Activated CD8-positive, alpha-beta memory T cell treated with anti-CD3 and anti-CD28 coated beads, Interleukin-2, amount 50 U/mL, for 1 hour (primary cell): Measurements from ENCODE around the gene MBNL2.

Experiments
- DNase-seq: peaks from one replicate; pipeline ENCODE4 v3.0.0-alpha.2; 2020; ENCODE audit errors: extremely low read depth

Gene MBNL2

DNA sequence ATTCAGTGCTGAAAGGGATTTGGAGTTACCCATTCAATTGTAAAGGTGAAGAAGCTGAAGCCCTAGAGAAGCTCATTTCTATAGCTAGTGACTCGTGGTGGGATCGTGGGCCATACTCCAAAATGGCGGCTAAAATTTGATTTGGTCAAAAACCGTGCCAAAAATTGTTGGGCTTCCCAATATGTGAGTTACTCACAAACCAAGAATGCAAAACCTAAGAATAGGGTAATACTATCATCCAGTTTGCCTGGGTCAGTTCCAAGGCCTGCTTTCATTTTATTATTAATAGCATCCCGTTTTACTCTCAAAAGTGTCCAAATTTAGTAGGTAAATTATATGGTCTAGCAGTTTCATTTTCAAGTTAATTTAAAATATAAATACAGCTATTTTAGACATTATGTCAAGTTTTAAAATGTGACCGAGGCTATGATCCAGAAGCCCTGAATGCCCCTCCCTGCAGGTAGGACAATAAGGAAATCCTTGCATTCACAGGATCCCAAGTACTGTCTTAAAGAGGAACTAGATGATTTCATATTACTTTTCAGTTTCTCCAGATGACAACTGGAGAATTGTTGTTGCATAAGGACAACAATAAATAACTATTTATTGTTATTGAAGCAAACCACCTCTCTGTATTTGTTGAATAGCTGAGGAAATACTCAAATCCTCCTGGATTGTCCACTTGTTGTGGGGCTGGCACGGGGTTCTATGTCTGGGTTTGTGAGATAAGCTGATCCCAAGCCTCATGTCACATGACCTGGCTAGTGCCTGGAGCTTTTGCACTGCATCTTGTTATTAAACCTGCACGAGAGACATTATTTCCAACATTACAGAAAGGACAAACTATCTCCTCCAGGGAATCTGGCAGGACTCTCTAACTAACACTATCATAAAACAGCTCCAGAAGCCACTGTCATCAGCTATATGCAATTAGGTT lies 200.3 kb downstream of the MBNL2 start:
- DNase-seq = no peak

DNA sequence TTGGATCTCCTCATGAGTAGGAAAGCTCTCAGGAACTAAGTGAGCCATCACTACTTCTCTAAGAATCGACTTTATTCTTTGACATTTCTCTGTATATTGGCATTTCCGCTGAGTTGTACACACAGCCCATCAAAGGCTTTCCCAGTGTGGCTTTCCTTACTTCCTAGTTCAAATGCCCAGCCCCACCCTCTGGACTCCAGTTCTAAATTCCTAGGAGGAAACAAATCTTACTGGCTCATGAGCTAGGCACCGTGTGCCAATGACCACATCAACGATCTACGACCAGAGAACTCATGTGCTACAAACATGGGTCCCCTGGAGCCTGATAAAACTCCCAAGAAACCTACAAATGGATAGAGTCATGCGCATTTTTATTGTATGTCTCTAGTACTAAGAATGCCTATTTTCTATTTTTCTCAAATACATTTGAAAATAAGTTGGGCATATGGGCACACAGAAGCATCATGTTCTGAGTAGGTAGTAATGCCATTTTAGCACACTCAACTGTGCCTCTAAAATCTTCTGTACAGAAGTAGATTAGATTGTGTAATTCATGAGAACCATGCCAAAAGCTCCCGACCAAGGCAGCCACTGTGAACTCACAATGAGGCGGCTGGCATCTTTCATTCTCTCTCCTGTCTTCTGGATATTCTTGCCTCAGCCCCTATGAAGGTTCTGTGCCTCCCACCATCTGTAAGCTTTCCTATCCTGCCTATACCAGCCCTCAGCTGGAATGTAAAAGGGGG lies 201.3 kb downstream of the MBNL2 start:
- no peak for DNase-seq

DNA sequence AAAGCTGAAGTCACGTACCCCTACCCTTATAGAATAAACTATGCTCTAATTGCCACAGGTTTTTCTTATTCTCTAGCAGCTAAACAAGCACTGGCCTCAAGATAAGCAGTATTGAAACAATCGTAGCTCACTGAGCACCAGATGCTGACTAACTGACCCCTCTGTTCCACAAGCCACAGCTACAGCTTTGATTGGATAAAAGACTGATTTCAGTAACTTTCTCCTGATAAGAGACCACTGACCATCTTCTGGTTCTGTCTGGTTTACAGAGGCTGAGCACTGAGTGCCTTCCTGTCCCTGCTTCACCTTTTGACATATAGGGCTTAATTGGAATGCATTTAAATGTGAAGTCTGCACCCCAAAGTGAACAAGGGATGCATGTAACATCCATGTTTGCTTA lies 203.5 kb downstream of the MBNL2 start:
- DNase-seq = no peak

DNA sequence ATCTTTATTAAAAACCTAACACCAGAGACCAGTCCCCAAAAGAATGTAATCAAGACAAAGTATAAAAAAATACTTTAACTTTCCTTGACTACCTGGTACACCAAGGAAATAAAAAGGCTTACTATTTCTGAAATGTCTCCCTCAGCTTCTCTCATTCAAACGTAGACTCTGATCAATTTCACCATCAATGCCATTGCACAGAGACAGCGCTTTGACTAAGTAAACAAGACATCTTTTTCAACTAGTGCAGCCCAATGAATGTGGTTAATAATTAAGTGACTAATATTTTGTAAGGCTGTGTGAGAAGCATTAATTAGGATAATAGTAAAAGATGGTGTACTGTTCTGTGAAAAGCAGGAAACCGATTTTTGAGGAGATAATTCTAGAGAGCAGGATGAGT lies 204.6 kb downstream of the MBNL2 start:
- no peak for DNase-seq

DNA sequence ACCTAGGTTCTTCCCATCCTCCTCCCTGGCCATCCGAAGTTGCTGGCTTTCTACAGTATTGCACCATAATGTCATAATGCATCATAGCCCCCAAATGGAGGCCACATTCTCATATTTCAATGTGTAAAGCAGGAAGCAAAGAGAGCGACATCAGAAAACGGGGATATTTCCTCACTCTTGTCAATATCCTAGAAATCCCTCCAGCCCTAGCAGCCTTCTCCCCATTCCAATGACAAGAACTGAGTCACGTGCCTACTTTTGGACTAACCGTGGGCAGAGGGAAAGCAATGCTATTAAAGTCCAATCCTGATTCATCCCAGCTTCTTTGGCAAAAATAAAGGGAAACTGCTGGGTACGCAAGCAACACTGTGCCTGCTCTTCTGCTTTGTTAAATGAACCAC lies 207.5 kb downstream of the MBNL2 start:
- DNase-seq = no peak

DNA sequence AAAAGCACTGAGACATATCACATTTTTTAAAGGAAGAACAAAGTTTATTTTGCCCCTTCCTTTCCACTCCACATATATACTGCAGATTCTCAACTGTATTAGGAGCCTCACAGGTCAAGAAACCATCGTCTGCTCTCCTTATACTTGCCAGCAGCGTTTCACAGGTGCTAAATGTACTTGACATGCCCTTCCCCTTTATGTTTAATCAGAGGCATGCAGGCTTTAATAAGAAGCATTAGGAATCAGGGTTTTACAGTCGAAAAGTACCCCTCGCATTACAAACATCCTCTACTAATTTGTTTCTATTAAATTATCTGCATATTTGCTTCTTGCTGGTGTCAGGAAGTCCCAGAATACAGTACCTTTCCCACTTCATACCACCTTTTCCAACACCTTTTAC lies 208.2 kb downstream of the MBNL2 start:
- DNase-seq = no peak

DNA sequence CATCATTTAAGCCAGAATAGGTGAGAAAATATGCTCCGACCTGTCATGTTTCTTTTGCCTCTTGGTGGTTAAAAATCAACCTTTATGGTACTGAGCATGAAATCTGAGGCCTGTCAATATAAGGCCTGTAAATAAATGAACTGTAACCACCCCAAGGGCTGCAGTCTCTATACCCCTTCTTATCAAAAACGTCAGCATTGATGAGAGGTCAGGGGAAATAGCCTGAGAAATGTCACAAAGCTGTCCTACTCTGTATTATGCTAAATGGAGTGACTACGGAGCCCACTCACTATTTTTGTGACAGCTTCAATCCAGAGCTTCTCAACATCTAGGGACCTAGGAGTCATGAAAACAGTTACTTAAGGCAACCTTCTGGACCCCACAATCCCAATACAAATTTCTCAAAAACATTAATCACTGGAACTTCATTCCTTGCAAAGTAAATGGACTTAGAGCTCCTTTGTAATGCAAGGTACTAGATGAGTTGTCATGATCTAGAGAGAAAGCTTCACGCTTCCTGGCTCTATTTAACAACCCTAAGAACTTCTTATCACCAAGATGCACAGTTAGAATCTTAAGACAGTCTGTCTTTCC lies 209.1 kb downstream of the MBNL2 start:
- DNase-seq = no peak

DNA sequence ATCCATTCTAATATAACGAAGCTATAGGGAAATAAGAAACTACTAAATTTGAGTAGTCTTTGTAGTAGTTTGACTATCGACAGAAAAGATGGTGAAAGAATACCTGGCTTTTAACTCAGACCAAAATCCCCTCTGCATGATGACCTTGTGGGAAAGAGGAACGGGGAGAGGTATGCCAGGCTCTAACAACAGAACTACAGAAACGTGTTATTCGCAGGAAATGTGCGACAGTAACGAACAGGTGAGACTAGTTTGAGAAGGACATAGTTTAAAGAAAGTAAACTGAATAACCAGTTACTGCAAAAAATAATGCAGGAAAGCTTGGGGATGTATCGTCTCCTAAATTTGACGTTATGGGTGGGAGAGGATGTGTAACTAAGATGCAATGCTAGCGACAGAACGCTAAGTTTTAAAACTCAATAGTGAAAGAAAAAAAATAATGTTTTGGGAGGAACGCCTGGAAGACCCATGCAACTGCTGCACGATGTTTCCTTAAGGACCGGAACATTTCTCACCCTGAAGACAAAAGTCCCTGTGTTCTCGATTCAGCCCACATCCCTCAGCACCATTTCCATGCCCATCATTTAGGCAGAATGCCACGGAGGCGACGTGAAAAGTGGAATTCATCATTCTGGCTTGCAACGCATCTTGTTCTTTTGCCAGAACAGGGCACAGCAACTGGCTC lies 210.2 kb downstream of the MBNL2 start:
- DNase-seq = no peak

DNA sequence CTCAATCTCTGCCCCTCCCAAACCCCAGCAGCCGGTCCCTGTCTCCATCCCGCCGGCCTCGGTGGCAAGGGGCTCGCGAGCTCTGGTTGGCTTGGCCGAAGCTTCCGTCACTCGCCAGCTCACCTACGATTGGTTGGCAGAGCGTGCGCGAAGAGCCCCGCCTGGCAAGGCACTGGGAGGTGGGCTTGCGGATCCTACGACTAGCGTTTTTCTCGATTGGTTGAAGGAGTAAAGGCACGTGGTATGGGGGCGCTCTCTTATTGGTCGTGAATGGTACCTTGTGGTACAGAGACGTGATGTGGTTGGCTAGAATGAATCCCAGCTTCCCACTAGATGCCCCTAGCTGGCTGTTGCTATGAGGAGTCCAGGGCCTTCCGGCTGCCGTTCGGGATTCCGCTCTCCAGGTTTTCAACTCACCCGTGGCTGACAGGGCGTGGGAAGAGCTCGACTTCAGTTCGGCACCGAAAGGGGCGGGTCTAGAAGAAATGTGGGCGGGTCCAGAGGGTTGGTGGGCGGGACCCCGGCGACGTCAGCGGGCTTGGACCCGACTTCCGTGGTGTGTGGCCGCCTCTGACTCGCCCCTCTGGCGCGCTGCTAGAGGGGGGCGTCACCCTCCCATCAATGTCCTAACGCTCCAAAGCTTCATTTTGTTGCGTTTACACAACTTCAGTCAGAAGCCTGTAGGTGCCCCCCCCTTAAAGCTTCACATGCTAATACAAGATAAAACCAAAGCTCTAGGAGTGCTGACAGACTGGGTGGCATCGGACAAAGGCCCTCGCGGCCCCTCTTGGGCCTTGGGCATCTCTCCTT lies 211.0 kb downstream of the MBNL2 start:
- peak; percentile 94 for DNase-seq

DNA sequence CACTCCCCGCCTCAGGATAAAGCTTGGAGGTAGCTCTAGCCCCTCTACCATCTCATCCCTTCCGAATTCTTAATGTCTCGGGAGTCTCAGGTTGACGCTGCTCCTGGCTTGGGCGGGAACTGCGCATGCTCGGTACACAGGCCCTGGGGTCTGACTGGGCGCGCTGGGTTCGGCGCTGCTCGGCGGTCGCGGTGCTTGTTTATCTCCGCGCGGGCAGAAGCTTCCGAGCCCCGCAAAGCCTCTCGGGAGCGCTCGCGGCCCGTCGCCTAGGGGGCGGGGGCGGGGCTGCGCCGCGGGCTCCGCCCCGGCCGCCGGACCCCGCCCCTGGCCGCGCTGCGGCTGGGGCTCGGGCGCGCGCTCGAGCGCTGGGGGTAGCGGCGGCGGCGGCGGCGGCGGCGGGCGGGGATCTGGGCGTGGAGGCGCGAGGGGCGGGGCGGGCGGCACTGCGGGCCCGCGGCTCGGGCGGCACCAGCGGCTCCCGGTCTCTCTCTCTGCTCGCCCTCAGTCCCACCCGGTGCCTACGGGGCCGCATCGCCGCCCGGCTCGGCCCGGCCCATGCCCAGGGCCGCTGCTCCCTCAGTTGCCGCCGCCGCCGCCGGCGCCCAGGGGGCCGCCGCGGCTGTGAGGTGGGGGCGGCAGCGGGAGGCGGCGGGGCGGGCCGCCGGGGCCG lies 211.7 kb downstream of the MBNL2 start, which contains the start of gene RAP2A:
TSS of gene RAP2A (plus strand) at position 443 of the 670 bp plus-strand sequence. CDS start 302 bp downstream, outside the sequence.
- DNase-seq = peak; percentile 81

DNA sequence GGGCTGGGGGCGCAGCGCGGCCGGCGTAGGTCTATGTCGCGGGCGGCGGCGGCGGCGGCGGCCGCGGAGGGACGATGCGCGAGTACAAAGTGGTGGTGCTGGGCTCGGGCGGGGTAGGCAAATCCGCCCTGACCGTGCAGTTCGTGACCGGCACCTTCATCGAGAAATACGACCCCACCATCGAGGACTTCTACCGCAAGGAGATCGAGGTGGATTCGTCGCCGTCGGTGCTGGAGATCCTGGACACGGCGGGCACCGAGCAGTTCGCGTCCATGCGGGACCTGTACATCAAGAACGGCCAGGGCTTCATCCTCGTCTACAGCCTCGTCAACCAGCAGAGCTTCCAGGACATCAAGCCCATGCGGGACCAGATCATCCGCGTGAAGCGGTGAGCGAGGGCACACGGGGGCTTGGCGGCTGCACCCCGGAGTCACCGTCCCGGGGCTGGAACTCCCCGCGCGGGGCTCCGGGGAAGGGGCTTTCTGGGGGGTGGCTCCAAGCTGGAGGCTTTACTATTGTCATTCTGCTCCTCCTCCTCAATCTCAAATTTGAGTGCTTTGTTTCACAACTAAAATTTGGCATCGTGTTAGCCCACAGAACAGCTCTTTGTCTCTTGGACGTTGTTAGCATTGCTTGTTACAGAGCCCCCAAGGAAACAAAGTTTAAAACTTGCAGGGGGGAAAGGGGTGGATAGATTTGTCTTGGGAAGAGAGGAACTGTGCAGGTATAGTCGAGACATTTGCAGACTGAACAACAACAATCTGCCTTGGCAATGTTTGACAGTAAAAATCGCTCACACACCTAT lies 212.5 kb downstream of the MBNL2 start:
- DNase-seq = no peak

DNA sequence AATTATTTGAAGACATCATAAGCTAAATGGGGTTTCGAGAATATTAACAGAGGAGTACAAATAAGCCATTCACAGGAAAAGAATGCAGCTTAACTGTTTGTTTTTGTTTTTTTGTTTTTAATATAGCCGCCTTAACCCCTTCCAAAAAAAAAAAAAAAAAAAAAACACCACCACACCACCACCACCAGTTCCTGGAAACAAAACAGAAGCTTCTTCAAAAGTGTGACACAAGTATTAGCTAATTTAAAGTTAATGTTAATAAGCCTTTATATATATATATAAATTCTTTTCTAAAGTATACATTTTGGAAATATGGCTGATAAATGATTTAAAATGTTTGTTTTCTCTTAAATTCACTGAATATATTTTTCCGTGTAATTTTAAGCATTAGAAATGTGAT lies 213.2 kb downstream of the MBNL2 start:
- no peak for DNase-seq

DNA sequence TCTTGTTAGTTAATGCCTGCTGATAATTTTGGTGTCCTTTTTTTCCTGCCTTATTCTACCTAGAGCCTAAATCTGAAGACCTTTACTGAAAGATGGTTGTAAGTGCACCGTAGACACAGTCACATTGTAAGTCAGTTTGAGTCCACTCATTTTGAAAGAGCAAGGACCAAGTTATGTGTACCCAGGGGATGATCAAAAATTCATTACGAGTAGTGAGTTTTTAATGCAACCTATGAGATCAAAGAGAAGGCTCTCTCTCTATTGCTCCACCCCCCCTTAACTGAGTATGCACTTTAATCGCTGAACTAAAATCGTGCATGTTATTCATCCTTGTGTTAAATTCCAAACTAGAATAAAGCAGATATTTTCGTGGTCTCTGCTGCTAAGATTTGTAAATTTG lies 213.7 kb downstream of the MBNL2 start:
- no peak for DNase-seq

DNA sequence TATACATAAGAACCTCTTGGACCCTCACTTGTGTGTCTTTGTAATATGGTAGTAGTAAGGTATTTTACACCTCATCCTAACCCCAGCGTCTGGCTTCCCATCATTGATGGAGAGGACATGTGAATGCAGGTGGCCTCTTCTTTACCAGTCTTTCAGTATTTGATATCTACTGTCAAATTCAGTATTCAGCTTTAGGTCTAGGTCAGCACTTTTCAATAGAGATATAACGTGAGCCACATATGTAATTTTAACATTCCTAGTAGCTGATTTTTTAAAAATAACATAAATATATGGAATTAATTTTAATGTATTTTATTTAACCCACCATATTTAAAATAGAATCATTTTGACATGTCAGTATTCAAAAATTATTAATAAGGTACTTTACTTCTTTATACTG lies 214.7 kb downstream of the MBNL2 start:
- no peak for DNase-seq

DNA sequence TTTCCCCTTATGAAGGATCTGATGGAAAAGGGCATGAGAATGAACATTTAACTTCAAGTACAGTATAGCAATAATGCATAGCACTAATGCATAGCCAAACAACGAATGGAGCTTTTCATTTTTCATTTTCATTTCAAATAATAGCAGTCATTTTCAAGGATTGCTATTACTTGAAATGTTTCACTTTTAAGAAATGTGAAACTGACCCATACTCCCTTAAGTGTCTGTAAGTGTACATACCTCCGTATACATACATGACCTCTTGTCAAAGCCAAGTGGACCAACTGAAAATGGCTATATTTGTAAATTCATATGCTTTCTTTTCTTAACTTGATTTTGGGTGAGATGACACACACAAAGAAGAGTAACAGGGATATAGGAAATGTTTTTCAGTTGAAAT lies 215.6 kb downstream of the MBNL2 start:
- no peak for DNase-seq

DNA sequence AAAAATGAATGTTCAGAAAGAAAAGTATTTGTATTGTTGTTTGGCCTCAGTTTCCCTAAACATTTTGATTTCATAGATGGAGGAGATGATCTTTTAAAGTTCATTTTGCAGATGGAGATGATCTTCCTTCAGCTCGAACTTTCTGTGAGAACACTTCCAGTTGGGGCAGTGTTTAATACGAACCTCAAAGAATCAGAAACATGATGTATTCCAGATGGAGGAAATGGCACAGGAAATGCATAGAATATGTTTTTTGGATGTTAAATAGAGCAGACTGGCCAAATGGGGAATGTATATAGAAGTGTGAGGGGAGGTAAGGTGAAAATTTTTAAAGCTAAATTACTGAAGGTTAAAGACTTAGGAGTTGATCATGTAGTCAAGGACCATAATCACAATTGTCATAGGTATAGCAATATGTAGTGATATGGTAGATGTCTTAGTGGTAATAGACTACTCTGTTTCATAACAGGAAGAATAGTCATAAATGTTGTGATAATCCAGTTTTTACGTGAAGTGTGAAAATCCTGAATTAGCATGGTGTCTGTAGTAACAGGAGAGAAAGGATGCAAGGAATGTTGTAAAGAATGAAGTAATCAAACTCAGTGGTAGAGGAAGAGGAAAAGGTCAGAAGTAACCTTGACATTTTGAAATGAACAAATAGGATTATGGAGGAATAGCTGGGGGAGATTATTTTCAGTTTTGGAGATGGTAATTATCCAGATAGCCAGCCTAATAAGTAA lies 216.9 kb downstream of the MBNL2 start:
- no peak for DNase-seq

DNA sequence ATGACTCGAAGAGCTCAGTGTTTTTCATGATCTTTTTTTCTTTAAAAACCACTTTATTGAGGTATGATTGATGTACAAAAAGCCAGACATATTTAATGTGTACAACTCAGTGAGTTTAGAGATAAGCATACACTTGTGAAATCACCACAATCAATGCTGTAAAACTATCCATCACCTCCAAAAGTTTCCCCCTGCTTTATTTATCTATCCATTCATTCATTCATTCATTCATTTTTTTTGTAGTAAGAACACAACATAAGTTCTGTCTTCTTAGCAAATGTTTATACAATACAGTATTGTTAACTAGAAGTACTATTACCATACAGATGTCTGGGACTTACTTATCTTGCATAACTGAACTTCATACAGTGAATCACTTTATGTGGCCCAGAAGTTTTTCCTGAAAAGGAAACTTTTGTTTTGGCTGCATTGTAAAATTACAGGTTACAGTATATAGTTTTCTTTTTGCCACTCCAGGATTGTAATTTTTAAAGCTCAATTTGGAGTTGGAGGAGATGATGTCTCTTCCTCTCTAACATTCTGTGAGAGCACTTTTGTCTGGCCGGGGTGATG lies 218.6 kb downstream of the MBNL2 start:
- no peak for DNase-seq

DNA sequence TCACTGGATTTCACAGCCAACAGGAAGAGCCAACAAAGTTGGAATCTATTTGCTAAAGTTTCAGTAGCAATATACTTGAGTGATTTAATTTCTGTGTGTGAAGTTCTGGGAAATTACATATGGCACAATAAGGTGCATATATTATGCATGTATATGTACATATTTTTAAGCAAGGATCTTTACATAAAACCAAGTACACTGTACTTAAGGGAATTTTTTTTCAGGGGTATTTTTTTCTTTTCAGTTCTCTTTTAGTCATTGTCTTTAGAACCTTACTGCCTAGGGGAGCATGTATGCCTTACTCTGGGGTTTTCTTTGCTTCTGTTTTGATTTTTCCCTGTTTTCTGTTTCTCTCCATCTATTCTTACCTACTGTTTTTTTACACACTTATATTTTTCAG lies 219.2 kb downstream of the MBNL2 start:
- DNase-seq = no peak
